GM12872 (cell line): ENCODE measurements around the gene KIAA1328.

Experiments used
- TF ChIP-seq, protein P1 (sequence below): IDR thresholded peaks from 3 replicates; pipeline ENCODE4 v1.5.1; 2011; ENCODE audit warnings: low read depth, mild to moderate bottlenecking, low read length, moderate library complexity; ENCODE audit not compliant: insufficient read depth

The KIAA1328 gene

DNA sequence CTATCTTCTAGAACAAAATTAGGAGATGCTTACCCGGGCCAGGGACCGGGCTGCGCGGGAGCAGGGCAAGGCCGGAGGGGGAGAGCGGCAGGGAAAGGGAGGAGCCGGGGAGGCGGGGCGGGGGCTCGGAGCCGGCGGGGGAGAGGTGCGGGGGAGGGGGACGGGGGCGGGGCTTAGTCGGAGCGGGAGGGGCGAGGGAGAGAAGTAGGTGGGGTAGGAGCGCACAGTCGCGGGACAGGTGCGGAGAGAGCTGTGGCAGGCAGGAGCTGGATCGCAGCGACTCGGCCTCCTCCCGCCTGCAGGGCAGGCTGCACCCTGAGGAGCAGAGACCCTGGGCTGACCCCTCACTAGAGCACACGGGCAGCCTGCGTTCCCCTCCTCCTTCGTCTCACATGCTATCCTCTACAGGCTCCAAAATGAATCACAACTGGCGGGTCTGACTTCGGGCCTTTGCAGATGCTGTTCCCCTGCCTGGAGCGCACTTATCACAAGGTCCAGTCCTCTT lies 446.4 kb downstream of the KIAA1328 start:
- TF ChIP-seq, protein P1, sequence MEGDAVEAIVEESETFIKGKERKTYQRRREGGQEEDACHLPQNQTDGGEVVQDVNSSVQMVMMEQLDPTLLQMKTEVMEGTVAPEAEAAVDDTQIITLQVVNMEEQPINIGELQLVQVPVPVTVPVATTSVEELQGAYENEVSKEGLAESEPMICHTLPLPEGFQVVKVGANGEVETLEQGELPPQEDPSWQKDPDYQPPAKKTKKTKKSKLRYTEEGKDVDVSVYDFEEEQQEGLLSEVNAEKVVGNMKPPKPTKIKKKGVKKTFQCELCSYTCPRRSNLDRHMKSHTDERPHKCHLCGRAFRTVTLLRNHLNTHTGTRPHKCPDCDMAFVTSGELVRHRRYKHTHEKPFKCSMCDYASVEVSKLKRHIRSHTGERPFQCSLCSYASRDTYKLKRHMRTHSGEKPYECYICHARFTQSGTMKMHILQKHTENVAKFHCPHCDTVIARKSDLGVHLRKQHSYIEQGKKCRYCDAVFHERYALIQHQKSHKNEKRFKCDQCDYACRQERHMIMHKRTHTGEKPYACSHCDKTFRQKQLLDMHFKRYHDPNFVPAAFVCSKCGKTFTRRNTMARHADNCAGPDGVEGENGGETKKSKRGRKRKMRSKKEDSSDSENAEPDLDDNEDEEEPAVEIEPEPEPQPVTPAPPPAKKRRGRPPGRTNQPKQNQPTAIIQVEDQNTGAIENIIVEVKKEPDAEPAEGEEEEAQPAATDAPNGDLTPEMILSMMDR: no peak

DNA sequence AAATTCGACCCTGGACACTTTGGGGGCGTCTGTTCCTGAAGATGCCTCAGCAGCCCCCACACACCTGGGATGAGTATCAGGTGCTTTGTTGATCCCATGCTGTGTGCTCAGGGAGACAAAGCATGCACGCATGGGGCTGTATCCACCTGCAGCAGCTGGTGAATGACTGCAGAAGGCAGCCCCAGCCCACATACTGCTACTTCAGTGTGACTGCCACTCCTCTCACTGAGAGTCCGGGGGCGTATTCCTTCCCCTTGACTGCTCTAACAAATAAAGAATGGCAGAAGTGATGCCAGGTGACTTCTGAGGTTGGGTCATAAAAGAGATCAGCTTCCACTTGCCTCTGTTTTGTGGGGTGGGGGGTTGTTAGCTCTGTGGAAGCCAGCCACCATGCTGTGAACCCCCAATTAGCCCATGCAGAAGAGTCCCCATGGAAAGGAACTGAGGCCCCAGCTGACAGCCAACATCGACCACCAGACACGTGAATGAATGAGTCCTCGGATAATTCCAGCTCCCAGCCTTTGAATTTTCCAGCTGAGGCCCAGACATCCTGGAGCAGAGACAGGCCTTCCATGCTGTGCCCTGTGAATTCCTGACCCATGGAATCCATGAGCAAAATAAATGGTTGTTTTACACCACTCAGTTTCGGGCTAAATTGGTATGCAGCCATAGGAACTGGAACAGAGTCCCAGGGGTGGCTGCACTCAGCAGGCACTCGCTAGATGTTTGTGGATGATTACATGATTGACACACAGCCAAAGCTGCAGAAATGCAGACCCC lies 447.4 kb downstream of the KIAA1328 start:
- TF ChIP-seq, protein P1: no peak

- TF ChIP-seq, protein P1: no peak
Observed at GRCh38 chr18:37277804-37278203, 448.9 kb downstream of the KIAA1328 start.
